Skeletal muscle tissue (tissue), 4 donors: ENCODE measurements around the gene NTN3. TPM values are rescaled to one million over a fixed set of nuclear protein-coding genes. Genes with fewer than 3 reads are reported as not detected.

Experiments used
- H3K27ac ChIP-seq: one replicate; pipeline ENCODE4 v1.7.0; 2013; ENCODE audit warnings: mild to moderate bottlenecking, low read depth, low read length, inconsistent platforms
- H3K27me3 ChIP-seq, 3 donors: one replicate each; pipeline ENCODE4 v1.7.0; 2013; ENCODE audit warnings: low read length in 3 of 3; ENCODE audit not compliant: control insufficient read depth in 3 of 3, insufficient read depth in 3 of 3
- H3K36me3 ChIP-seq, 3 donors: one replicate each; pipeline ENCODE4 v1.7.0; 2013; ENCODE audit warnings: low read length in 3 of 3; ENCODE audit not compliant: control insufficient read depth in 3 of 3, insufficient read depth in 3 of 3
- H3K4me1 ChIP-seq, 3 donors: one replicate each; pipeline ENCODE4 v1.7.0; 2013; ENCODE audit warnings: low read length in 3 of 3, mild to moderate bottlenecking in 3 of 3; ENCODE audit not compliant: control insufficient read depth in 3 of 3, insufficient read depth in 3 of 3
- H3K4me3 ChIP-seq, 3 donors: one replicate each; pipeline ENCODE4 v1.7.0; 2013; ENCODE audit warnings: low read length in 3 of 3
- H3K9ac ChIP-seq, 3 donors: one replicate each; pipeline ENCODE4 v1.7.0; 2013; ENCODE audit warnings: low read length in 3 of 3, mild to moderate bottlenecking in 3 of 3, moderate library complexity in 2 of 3, low read depth in 1 of 3
- H3K9me3 ChIP-seq, 3 donors: one replicate each; pipeline ENCODE4 v1.7.0; 2013; ENCODE audit warnings: low read length in 3 of 3; ENCODE audit not compliant: control insufficient read depth in 3 of 3
- total RNA-seq: library from RNA; depleted of rRNA; stranded (reverse); fragments of >200 nt; gene quantifications from one replicate; pipeline ENCODE4 v1.2.3, GENCODE V29; 2014
- donor health status: Osteomylitis.

Gene NTN3
- total RNA-seq, 1 donor from 2014 or later = 5.2 TPM

DNA sequence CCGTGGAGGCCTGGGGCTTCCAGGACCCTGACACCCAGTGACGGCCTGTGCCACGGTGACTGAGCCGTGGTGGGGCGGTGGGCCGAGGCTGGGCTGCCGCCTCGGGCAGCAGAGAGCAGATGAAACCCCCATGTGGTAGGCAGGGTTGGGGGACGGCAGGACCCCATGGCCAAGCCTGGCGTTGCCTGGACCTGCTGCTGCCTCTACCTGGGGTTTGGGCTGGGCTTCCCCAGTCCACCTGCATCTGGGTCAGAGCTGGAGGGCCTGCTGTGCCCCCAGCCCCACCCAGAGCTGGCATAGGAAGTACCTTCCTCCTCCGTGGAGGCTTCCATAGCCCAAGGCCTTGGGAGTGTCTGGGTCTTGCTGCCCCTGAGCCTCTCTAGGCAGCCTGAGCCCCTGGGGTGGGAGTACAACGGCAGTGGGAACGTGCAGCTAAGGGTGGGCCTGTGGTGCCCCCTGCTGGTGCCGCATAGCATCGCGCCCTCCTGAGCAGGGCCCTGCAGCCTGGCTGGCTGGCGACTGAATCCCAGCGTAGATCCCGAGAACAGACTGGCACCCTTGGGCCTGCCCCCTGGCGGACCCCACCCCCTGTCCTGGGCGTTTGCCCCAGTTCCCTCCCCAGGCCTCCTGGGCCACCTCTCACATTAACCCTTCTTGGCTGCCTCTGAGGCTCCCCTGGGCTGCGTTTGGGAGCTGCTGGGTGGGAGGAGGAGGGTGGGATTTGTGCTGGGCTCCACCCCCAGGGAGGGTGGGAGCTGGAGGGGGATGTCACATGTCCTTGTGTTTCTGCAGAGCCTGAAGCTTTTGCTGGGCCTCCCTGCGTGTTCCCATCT, 30.0 kb downstream of the NTN3 start:
- peak overlapping the region in 1 of 3 donors; percentile 22 for H3K4me3 ChIP-seq
- H3K9ac ChIP-seq = peak overlapping the region in 1 of 3 donors; percentile 68
- no peak overlapping the region for H3K27ac ChIP-seq
- no peaks in the 10 kb centered on the region for H3K27me3 ChIP-seq
- no peaks in the 10 kb centered on the region for H3K9me3 ChIP-seq
- peaks cover 8 to 12% (median 10%) of the 10 kb centered on the region in 3 donors for H3K36me3 ChIP-seq
- H3K4me1 ChIP-seq = peaks cover 34 to 59% (median 46%) of the 10 kb centered on the region in 3 donors

DNA sequence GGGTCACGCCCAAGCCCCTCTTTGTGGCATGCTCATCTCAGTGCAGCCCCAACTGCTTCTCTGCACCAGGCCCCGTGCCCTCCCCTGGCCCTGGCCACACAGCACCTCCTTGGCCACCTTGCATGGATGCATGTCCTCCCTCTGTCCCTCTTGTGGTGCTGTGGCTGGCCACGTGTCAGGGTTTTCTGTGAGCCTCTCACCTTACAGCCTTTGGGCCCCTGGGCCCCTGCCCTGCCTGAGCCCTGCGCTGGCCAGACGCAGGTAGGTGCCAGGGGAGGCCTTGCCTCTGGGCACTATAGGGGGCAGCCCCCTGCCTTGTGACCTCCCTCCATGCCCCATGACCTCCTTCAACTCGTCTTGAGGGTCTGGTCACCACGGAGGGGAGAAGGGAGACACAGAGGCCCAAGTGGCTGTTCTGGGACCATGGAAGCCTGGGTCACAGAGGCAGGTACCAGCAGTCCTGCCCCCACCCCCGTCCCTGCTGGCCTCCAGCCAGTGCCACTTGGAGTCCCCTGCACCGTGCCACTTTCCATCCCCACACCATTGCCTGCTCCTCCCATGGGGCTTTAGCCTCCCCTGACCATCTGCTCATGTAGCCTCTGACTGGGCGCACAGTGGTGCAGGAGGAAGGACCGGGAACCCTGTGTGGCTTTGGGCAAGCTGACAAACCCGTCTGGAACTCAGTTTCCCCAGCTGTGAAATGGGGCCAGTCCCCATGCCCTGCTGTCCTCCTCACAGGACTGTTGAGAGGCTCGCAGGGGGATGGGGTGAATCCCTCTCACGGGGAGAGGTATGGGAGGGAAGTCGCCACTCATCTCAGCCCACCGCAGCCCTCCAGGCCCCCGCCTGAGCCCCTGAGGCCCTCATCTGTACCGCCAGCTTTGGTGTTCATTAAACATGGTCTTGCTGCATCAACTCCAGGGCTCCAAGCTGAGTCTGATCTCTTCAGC, 31.1 kb downstream of the NTN3 start:
- Histone ChIP-seq H3K9me3 (no peaks in the 10 kb centered on the region), H3K36me3 (peaks cover 0 to 3% (median 3%) of the 10 kb centered on the region in 3 donors), H3K4me1 (peaks cover 29 to 51% (median 40%) of the 10 kb centered on the region in 3 donors), H3K4me3 (no peak overlapping the region), H3K9ac (peak overlapping the region in 1 of 3 donors; percentile 68), H3K27ac (no peak overlapping the region), H3K27me3 (no peaks in the 10 kb centered on the region)

GRCh38 chr16:2505695-2506094, 34.6 kb downstream of the NTN3 start:
- Histone ChIP-seq H3K4me1 (peaks cover 8 to 22% (median 15%) of the 10 kb centered on the region in 3 donors), H3K27ac (no peak overlapping the region), H3K36me3 (peaks cover 0 to 3% (median 2%) of the 10 kb centered on the region in 3 donors), H3K9me3 (no peaks in the 10 kb centered on the region), H3K27me3 (no peaks in the 10 kb centered on the region), H3K9ac (no peak overlapping the region), H3K4me3 (no peak overlapping the region)

DNA sequence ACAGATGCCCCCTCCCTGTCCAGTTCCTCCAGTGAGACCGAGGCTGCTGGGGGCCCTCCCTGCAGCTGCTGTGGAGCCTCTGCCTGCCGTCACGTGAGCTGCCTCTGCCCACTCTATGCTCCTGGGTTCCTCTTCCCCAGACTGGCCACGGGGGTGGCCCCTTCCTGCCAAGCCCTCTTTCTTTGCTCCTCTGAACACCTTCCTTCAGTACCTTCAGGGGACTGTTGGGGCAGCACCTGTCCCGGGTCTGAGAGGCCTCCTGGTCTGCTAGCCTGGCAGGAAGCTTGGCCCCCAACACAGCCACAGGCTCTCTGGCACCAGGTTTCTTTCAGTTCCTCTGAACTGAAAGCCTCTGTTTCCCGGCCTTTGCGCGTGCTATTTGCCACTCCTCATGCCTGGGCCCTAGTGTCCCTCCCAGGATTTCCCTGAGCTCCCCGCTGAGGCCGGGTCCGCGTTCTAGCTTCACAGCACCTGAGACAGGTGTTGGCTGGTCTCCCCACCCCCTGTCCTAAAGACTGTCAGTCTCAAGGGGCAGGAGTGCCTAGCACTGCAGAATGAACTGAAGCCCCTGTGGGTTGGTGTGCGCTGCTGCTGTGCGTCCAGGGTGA, 36.1 kb downstream of the NTN3 start:
- Histone ChIP-seq H3K9ac (peak overlapping the region in 1 of 3 donors; percentile 50), H3K27ac (peak overlapping the region; percentile 54), H3K9me3 (no peaks in the 10 kb centered on the region), H3K4me1 (peaks cover 2 to 18% (median 11%) of the 10 kb centered on the region in 3 donors), H3K4me3 (no peak overlapping the region), H3K36me3 (peaks cover 0 to 3% (median 0%) of the 10 kb centered on the region in 3 donors), H3K27me3 (no peaks in the 10 kb centered on the region)

- Histone ChIP-seq H3K36me3 (peaks cover 0 to 3% (median 0%) of the 10 kb centered on the region in 3 donors), H3K27me3 (no peaks in the 10 kb centered on the region), H3K27ac (peak overlapping the region; percentile 54), H3K4me3 (no peak overlapping the region), H3K9me3 (no peaks in the 10 kb centered on the region), H3K4me1 (peaks cover 2 to 18% (median 9%) of the 10 kb centered on the region in 3 donors), H3K9ac (no peak overlapping the region)
These were observed 36.6 kb downstream of the NTN3 start for GRCh38 chr16:2507665-2508064.

- Histone ChIP-seq H3K4me1 (peaks cover 10 to 22% (median 16%) of the 10 kb centered on the region in 3 donors), H3K27ac (no peak overlapping the region), H3K27me3 (no peaks in the 10 kb centered on the region), H3K9me3 (no peaks in the 10 kb centered on the region), H3K36me3 (peaks cover 0 to 3% (median 0%) of the 10 kb centered on the region in 3 donors), H3K9ac (no peak overlapping the region), H3K4me3 (no peak overlapping the region)
These were observed 37.8 kb downstream of the NTN3 start for GRCh38 chr16:2508722-2509400.

GRCh38 chr16:2511128-2511800, 40.2 kb downstream of the NTN3 start:
- no peaks in the 10 kb centered on the region for H3K9me3 ChIP-seq
- H3K4me3 ChIP-seq = no peak overlapping the region
- H3K36me3 ChIP-seq = no peaks in the 10 kb centered on the region
- H3K4me1 ChIP-seq = peaks cover 28 to 39% (median 33%) of the 10 kb centered on the region in 3 donors
- H3K27ac ChIP-seq = no peak overlapping the region
- no peaks in the 10 kb centered on the region for H3K27me3 ChIP-seq
- H3K9ac ChIP-seq = peak overlapping the region in 1 of 3 donors; percentile 8

DNA sequence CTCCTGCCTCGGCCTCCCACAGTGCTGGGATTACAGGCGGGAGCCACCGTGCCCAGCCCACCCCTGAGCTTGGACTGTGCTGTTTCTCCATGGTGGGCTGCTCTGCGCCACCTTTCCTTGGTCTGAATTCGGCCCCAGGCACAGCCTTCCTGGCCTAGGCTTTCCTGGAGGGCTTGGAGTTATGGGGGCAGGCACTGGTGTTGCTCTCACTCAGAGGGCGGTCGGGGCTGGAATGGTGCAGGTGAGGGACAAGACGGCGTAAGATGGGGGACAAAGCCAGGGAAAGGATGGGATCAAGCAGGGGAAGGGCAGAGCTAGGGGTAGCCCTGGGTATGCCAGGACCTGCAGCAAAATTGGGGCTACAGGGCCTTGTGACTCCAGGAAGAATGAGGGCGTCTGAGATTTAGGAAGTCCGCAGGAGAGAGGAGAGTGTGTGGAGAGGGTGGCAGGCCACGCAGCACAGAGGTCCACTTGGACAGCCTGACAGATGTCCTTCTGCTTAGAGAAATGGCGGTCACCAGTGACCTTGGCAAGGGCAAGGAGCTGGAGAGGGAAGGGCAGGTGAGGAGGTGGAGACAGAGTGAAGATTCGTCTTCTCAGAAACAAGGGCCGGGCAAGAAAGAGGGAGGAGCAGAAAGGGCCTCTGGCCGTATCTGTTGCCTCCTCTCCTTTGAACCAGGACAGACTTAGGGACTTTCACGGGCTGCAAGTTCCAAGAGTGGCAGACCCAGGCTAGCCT, 41.1 kb downstream of the NTN3 start:
- H3K9ac ChIP-seq = peak overlapping the region in 2 of 3 donors; percentile 33 to 91
- no peak overlapping the region for H3K4me3 ChIP-seq
- H3K27me3 ChIP-seq = no peaks in the 10 kb centered on the region
- H3K9me3 ChIP-seq = no peaks in the 10 kb centered on the region
- no peak overlapping the region for H3K27ac ChIP-seq
- peaks cover 37 to 48% (median 42%) of the 10 kb centered on the region in 3 donors for H3K4me1 ChIP-seq
- H3K36me3 ChIP-seq = peaks cover 0 to 4% (median 4%) of the 10 kb centered on the region in 3 donors
